HepG2 (cell line): ENCODE data around the gene CDK8. TPM values are rescaled to one million over a fixed set of nuclear protein-coding genes. Genes with fewer than 3 reads are reported as not detected.

Source experiments
- FOXK1 ChIP-seq: sonication (generic); formaldehyde crosslinking; IDR thresholded peaks from 2 replicates; pipeline ENCODE4 v1.4.0; 2020; ENCODE audit warnings: low read depth, missing genetic modification reagents, borderline replicate concordance
- FOXK2 ChIP-seq: fragments of 450-650 bp; IDR thresholded peaks from 2 replicates; pipeline ENCODE4 v1.6.1; 2016
- HNRNPL ChIP-seq: fragments of 200-400 bp; formaldehyde crosslinking; IDR thresholded peaks from 2 replicates; pipeline ENCODE4 v1.6.1; 2017; ENCODE audit warnings: mild to moderate bottlenecking, low read depth, low read length
- JDP2 ChIP-seq: sonication (generic); formaldehyde crosslinking; IDR thresholded peaks from 2 replicates; pipeline ENCODE4 v1.8.1; 2022; ENCODE audit warnings: missing genetic modification reagents, borderline replicate concordance
- KDM1A ChIP-seq: IDR thresholded peaks from 2 replicates; pipeline ENCODE4 v1.6.1; 2016; ENCODE audit warnings: missing compliant biosample characterization
- MLLT10 ChIP-seq: sonication (generic); formaldehyde crosslinking; IDR thresholded peaks from 2 replicates; pipeline ENCODE4 v1.4.0; 2020; ENCODE audit warnings: missing genetic modification reagents
- NFKB2 ChIP-seq: sonication (generic); formaldehyde crosslinking; IDR thresholded peaks from 2 replicates; pipeline ENCODE4 v1.4.0; 2020; ENCODE audit warnings: missing genetic modification reagents, borderline replicate concordance
- NFRKB ChIP-seq: fragments of 450-650 bp; IDR thresholded peaks from 2 replicates; pipeline ENCODE4 v1.6.1; 2017
- NONO ChIP-seq, 2 experiments: fragments of 450-650 bp in 1 of 2; sonication (generic) in 1 of 2; formaldehyde crosslinking in 1 of 2; IDR thresholded peaks in 1 of 2; conservative IDR thresholded peaks in 1 of 2; 2 replicates each; pipeline versions ENCODE4 v1.6.1 to v1.8.0; 2017 to 2022; ENCODE audit warnings: mild to moderate bottlenecking in 1 of 2, missing genetic modification reagents in 1 of 2, moderate library complexity in 1 of 2
- POLR2A ChIP-seq, 2 experiments: IDR thresholded peaks; 2 replicates each; pipeline ENCODE4 v1.6.1; 2011; ENCODE audit warnings: low read depth in 2 of 2, low read length in 2 of 2, mild to moderate bottlenecking in 1 of 2, moderate library complexity in 1 of 2; ENCODE audit not compliant: insufficient read depth in 1 of 2
- ZNF234 ChIP-seq: sonication (generic); formaldehyde crosslinking; conservative IDR thresholded peaks from 2 replicates; pipeline ENCODE4 v1.5.1; 2020; ENCODE audit warnings: mild to moderate bottlenecking, missing genetic modification reagents
- ZNF292 ChIP-seq: sonication (generic); formaldehyde crosslinking; IDR thresholded peaks from 2 replicates; pipeline ENCODE4 v1.8.1; 2022; ENCODE audit warnings: mild to moderate bottlenecking, low read depth, missing genetic modification reagents, borderline replicate concordance
- ZNF30 ChIP-seq: sonication (generic); formaldehyde crosslinking; IDR thresholded peaks from 2 replicates; pipeline ENCODE4 v1.5.0; 2020; ENCODE audit warnings: mild to moderate bottlenecking, missing genetic modification reagents
- ZNF441 ChIP-seq: sonication (generic); formaldehyde crosslinking; IDR thresholded peaks from 2 replicates; pipeline ENCODE4 v1.7.0; 2021; ENCODE audit warnings: missing genetic modification reagents, borderline replicate concordance
- ZNF484 ChIP-seq: sonication (generic); formaldehyde crosslinking; IDR thresholded peaks from 2 replicates; pipeline ENCODE4 v1.5.1; 2020; ENCODE audit warnings: mild to moderate bottlenecking, low read depth, missing genetic modification reagents, borderline replicate concordance
- ZNF543 ChIP-seq: sonication (generic); formaldehyde crosslinking; IDR thresholded peaks from 2 replicates; pipeline ENCODE4 v1.4.0; 2020; ENCODE audit warnings: mild to moderate bottlenecking, missing genetic modification reagents
- ZNF841 ChIP-seq: sonication (generic); formaldehyde crosslinking; IDR thresholded peaks from 2 replicates; pipeline ENCODE4 v1.8.1; 2023; ENCODE audit warnings: missing genetic modification reagents, borderline replicate concordance
- polyA plus RNA-seq, 8 experiments: library from polyadenylated mRNA; depleted of rRNA in 3 of 8; stranded (reverse) in 7 of 8; unstranded in 1 of 8; fragments of >200 nt; fragmentation: Illumina TruSeq in 4 of 8; extraction: Trizol in 4 of 8; gene quantifications; 2 replicates each; pipeline versions ENCODE4 v1.2.1 to v1.2.3, GENCODE V29; 2011 to 2016; ENCODE audit warnings: low read depth in 4 of 8, missing spikeins in 1 of 8, mixed read lengths in 1 of 8; ENCODE audit not compliant: insufficient read depth in 1 of 8
- total RNA-seq, 5 experiments: library from RNA; depleted of rRNA; stranded (reverse); fragments of >200 nt; fragmentation: Illumina TruSeq; extraction: Trizol; gene quantifications; 2 replicates each; pipeline ENCODE4 v1.2.3, GENCODE V29; 2016; ENCODE audit warnings: low read depth in 1 of 5
- TF ChIP-seq, protein P1 (sequence below): sonication (generic); formaldehyde crosslinking; IDR thresholded peaks from 2 replicates; pipeline ENCODE4 v1.4.0; 2020; ENCODE audit warnings: mild to moderate bottlenecking, missing genetic modification reagents, borderline replicate concordance
- TF ChIP-seq, protein P2 (sequence below): IDR thresholded peaks from 2 replicates; pipeline ENCODE4 v1.6.1; 2016
- TF ChIP-seq, protein P3 (sequence below): sonication (generic); formaldehyde crosslinking; IDR thresholded peaks from 2 replicates; pipeline ENCODE4 v1.4.0; 2020; ENCODE audit warnings: mild to moderate bottlenecking, missing genetic modification reagents
- TF ChIP-seq, protein P4 (sequence below), 2 experiments: sonication (generic) in 1 of 2; formaldehyde crosslinking in 1 of 2; IDR thresholded peaks; 2 replicates each; pipeline versions ENCODE4 v1.4.0 to v1.6.1; 2018 to 2020; ENCODE audit warnings: missing genetic modification reagents in 2 of 2, borderline replicate concordance in 1 of 2, low read depth in 1 of 2, mild to moderate bottlenecking in 1 of 2, missing biosample characterization in 1 of 2
- TF ChIP-seq, protein P5 (sequence below): sonication (generic); formaldehyde crosslinking; IDR thresholded peaks from 2 replicates; pipeline ENCODE4 v1.8.1; 2023; ENCODE audit warnings: mild to moderate bottlenecking, missing genetic modification reagents

CDK8 gene
- total and polyA plus RNA-seq, 2 of the 13 experiments (the other 11 are each of a cell fraction or from before 2014, with no cell fraction given) = 15.8 to 16.4 TPM

DNA sequence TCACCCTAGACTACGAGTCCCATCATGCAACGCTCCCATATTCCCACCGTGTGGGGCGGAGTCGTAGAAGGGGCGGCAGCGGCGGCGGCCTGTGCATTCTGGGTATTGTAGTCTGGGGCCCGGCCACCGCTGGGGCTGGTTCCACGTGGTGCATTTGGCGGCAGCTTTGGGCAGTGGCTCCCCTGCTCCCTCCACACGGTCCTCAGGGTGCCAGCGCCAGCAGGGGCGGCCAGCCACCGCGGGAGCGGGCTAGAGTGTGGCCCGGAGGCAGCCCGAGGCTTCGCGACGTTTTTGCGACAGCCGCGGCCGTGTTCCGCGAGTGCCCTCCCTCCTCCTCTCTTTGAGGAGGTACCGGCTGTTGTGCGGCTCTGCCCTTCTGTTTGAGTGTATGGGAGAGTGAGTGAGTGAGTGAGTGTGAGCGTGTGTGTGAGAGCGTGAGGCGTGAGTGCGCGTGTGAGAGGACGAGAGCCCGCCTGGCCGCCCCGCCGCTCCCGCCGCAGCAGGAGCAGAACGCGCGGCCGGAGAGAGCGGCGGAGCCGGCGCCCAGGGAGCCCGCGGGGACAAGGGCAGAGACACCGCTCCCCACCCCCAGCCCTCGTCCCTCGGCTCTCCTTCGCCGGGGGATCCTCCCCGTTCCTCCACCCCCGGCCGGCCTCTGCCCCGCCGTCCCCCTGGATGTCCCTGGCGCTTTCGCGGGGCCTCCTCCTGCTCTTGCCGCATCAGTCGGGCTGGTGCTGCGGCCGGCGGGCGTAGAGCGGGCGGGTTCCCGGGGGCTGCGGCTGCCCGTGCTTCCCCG lies at the start of gene CDK8 (continued):
- TF ChIP-seq, protein P1, sequence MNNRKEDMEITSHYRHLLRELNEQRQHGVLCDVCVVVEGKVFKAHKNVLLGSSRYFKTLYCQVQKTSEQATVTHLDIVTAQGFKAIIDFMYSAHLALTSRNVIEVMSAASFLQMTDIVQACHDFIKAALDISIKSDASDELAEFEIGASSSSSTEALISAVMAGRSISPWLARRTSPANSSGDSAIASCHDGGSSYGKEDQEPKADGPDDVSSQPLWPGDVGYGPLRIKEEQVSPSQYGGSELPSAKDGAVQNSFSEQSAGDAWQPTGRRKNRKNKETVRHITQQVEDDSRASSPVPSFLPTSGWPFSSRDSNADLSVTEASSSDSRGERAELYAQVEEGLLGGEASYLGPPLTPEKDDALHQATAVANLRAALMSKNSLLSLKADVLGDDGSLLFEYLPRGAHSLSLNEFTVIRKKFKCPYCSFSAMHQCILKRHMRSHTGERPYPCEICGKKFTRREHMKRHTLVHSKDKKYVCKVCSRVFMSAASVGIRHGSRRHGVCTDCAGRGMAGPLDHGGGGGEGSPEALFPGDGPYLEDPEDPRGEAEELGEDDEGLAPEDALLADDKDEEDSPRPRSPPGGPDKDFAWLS (CRISPR knock-in tag) = no peak
- TF ChIP-seq ZNF292 (CRISPR knock-in tag) (no peak), ZNF841 (CRISPR knock-in tag) (no peak), FOXK1 (0 out of 2 replicates have a peak, but pooled peaks have one; percentile 28), ZNF484 (CRISPR knock-in tag) (no peak), FOXK2 (no peak), KDM1A (no peak), ZNF234 (CRISPR knock-in tag) (no peak), NFKB2 (peak; percentile 37; the same call in 1 of the 2 replicates), NONO (IDR thresholded peaks at IDR 0.05) (no peak), NONO (CRISPR knock-in tag; conservative IDR thresholded peaks at IDR 0.05) (peak; percentile 56), ZNF441 (CRISPR knock-in tag) (peak; percentile 39; the same call in 1 of the 2 replicates), MLLT10 (CRISPR knock-in tag) (no peak), POLR2A (IDR thresholded peaks at IDR 0.05; ENCODE audit: insufficient read depth in 1 of 2, low read depth in 2 of 2, low read length in 2 of 2) (peak; percentile 62 to 77), NFRKB (no peak), JDP2 (CRISPR knock-in tag) (no peak), ZNF543 (CRISPR knock-in tag) (peak; percentile 35; the same call in 1 of the 2 replicates), ZNF30 (no peak), HNRNPL (0 out of 2 replicates have a peak, but pooled peaks have one; percentile 49)
- TF ChIP-seq, protein P2, sequence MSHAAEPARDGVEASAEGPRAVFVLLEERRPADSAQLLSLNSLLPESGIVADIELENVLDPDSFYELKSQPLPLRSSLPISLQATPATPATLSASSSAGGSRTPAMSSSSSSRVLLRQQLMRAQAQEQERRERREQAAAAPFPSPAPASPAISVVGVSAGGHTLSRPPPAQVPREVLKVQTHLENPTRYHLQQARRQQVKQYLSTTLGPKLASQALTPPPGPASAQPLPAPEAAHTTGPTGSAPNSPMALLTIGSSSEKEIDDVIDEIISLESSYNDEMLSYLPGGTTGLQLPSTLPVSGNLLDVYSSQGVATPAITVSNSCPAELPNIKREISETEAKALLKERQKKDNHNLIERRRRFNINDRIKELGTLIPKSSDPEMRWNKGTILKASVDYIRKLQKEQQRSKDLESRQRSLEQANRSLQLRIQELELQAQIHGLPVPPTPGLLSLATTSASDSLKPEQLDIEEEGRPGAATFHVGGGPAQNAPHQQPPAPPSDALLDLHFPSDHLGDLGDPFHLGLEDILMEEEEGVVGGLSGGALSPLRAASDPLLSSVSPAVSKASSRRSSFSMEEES (CRISPR knock-in tag) = no peak; the same call in 1 of the 2 replicates
- TF ChIP-seq, protein P3, sequence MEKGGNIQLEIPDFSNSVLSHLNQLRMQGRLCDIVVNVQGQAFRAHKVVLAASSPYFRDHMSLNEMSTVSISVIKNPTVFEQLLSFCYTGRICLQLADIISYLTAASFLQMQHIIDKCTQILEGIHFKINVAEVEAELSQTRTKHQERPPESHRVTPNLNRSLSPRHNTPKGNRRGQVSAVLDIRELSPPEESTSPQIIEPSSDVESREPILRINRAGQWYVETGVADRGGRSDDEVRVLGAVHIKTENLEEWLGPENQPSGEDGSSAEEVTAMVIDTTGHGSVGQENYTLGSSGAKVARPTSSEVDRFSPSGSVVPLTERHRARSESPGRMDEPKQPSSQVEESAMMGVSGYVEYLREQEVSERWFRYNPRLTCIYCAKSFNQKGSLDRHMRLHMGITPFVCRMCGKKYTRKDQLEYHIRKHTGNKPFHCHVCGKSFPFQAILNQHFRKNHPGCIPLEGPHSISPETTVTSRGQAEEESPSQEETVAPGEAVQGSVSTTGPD (CRISPR knock-in tag) = no peak
- TF ChIP-seq, protein P4, sequence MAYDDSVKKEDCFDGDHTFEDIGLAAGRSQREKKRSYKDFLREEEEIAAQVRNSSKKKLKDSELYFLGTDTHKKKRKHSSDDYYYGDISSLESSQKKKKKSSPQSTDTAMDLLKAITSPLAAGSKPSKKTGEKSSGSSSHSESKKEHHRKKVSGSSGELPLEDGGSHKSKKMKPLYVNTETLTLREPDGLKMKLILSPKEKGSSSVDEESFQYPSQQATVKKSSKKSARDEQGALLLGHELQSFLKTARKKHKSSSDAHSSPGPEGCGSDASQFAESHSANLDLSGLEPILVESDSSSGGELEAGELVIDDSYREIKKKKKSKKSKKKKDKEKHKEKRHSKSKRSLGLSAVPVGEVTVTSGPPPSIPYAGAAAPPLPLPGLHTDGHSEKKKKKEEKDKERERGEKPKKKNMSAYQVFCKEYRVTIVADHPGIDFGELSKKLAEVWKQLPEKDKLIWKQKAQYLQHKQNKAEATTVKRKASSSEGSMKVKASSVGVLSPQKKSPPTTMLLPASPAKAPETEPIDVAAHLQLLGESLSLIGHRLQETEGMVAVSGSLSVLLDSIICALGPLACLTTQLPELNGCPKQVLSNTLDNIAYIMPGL (CRISPR knock-in tag; IDR thresholded peaks at IDR 0.05; ENCODE audit: borderline replicate concordance in 1 of 2, low read depth in 1 of 2) = peak in 1 of 2 experiments; percentile 74; a peak in 2 of 4 replicates
- TF ChIP-seq, protein P5, sequence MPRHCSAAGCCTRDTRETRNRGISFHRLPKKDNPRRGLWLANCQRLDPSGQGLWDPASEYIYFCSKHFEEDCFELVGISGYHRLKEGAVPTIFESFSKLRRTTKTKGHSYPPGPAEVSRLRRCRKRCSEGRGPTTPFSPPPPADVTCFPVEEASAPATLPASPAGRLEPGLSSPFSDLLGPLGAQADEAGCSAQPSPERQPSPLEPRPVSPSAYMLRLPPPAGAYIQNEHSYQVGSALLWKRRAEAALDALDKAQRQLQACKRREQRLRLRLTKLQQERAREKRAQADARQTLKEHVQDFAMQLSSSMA (CRISPR knock-in tag) = no peak
